Activated CD4-positive, alpha-beta memory T cell treated with anti-CD3 and anti-CD28 coated beads for 36 hours (primary cell): ENCODE data around the gene SIRT7. TPM values are rescaled to one million over a fixed set of nuclear protein-coding genes. Genes with fewer than 3 reads are reported as not detected.

Experiments used
- CTCF ChIA-PET: fragments of 350-600 bp; sonication (Branson Sonifier 250); formaldehyde crosslinking; loops from one replicate; lab custom pipeline; 2021; ENCODE audit warnings: antibody characterized with exemption, inconsistent platforms; lab: Charles Lee
- POLR2A ChIA-PET: fragments of 350-600 bp; sonication (Branson Sonifier 250); formaldehyde crosslinking; loops from one replicate; lab custom pipeline; 2021; ENCODE audit warnings: antibody characterized with exemption; lab: Charles Lee
- DNase-seq: peaks from one replicate; pipeline ENCODE4 v3.0.0-alpha.2; 2020
- H3K27ac Mint-ChIP-seq: one replicate; pipeline ENCODE4 v1.8.0; 2021; ENCODE audit warnings: mixed read lengths
- H3K27me3 Mint-ChIP-seq: one replicate; pipeline ENCODE4 v1.8.0; 2021; ENCODE audit warnings: mixed read lengths
- H3K36me3 Mint-ChIP-seq: one replicate; pipeline ENCODE4 v1.8.0; 2021; ENCODE audit warnings: mixed read lengths
- H3K4me1 Mint-ChIP-seq: one replicate; pipeline ENCODE4 v1.8.0; 2021; ENCODE audit warnings: low read depth, mixed read lengths
- H3K4me3 Mint-ChIP-seq: one replicate; pipeline ENCODE4 v1.8.0; 2021; ENCODE audit warnings: mild to moderate bottlenecking, mixed read lengths
- H3K9me3 Mint-ChIP-seq: one replicate; pipeline ENCODE4 v1.8.0; 2021; ENCODE audit warnings: mixed read lengths
- intact Hi-C: fragments of 100-400 bp; cut with micrococcal nuclease; formaldehyde crosslinking; loops from one replicate; pipeline ENCODE4 v1.15.1; 2023
- total RNA-seq, 2 experiments: library from RNA; stranded (reverse); gene quantifications; one replicate each; pipeline ENCODE4 v1.2.3, GENCODE V29; 2021

The SIRT7 gene
- total RNA-seq, 2 experiments from 2014 or later, result 32.0 to 33.1 TPM

- Mint-ChIP-seq H3K27me3 (no peaks in the 10 kb centered on the region), H3K27ac (no peak overlapping the region), H3K4me1 (no peaks in the 10 kb centered on the region), H3K4me3 (no peak overlapping the region), H3K36me3 (no peaks in the 10 kb centered on the region), H3K9me3 (no peaks in the 10 kb centered on the region)
- intact Hi-C loops, result no loop called here
- DNase-seq, result no peak
- ChIA-PET POLR2A (no interaction called here), CTCF (interaction anchor here (0.6 kb wide), 1 partner anchor 194 kb away, joined by 3 read pairs; no protein-coding TSS in a partner anchor)
Observed at GRCh38 chr17:81951785-81952684, 34.1 kb upstream of the SIRT7 start.

- Mint-ChIP-seq H3K4me3 (no peak overlapping the region), H3K4me1 (no peaks in the 10 kb centered on the region), H3K9me3 (no peaks in the 10 kb centered on the region), H3K27ac (no peak overlapping the region), H3K27me3 (no peaks in the 10 kb centered on the region), H3K36me3 (no peaks in the 10 kb centered on the region)
- no peak for DNase-seq
- POLR2A ChIA-PET, result no interaction called here
- intact Hi-C loops, result no loop called here
- CTCF ChIA-PET, result interaction anchor here (1.2 kb wide), 1 partner anchor 9 kb away, joined by 6 read pairs; no protein-coding TSS in a partner anchor
Observed at GRCh38 chr17:81950501-81950900, 32.5 kb upstream of the SIRT7 start.

GRCh38 chr17:81948635-81949378, 30.8 kb upstream of the SIRT7 start:
- no peaks in the 10 kb centered on the region for H3K36me3 Mint-ChIP-seq
- ChIA-PET POLR2A (no interaction called here), CTCF (interaction anchor here (1.2 kb wide), 1 partner anchor 71 kb away, joined by 4 read pairs; no protein-coding TSS in a partner anchor)
- intact Hi-C loops, result no loop called here
- H3K4me1 Mint-ChIP-seq, result no peaks in the 10 kb centered on the region
- no peaks in the 10 kb centered on the region for H3K27me3 Mint-ChIP-seq
- no peaks in the 10 kb centered on the region for H3K9me3 Mint-ChIP-seq
- H3K27ac Mint-ChIP-seq, result no peak overlapping the region
- DNase-seq, result no peak
- H3K4me3 Mint-ChIP-seq, result no peak overlapping the region

- no peaks in the 10 kb centered on the region for H3K4me1 Mint-ChIP-seq
- H3K27ac Mint-ChIP-seq, result no peak within 1 kb of the TSS
- no peak for DNase-seq
- no peaks in the 10 kb centered on the region for H3K9me3 Mint-ChIP-seq
- ChIA-PET POLR2A (no interaction called here), CTCF (interaction anchor here (1.2 kb wide), 1 partner anchor 73 kb away, joined by 4 read pairs; no protein-coding TSS in a partner anchor)
- intact Hi-C loops, result no loop called here
- no peak within 1 kb of the TSS for H3K4me3 Mint-ChIP-seq
- H3K27me3 Mint-ChIP-seq, result no peaks in the 10 kb centered on the region
- no peaks in the 10 kb centered on the region for H3K36me3 Mint-ChIP-seq
Observed at GRCh38 chr17:81947189-81947588, 29.2 kb upstream of the SIRT7 start, which contains the start of gene MYADML2. TSS of gene MYADML2 (minus strand) at chr17:81947233. CDS start at chr17:81941741, 5,492 bp downstream.

- no peak overlapping the region for H3K4me3 Mint-ChIP-seq
- POLR2A ChIA-PET, result no interaction called here
- intact Hi-C loops, result no loop called here
Observed at GRCh38 chr17:81944858-81945257, 26.9 kb upstream of the SIRT7 start.

GRCh38 chr17:81942167-81942553, 24.2 kb upstream of the SIRT7 start:
- CTCF ChIA-PET, result interaction anchor here (0.6 kb wide), 1 partner anchor 17 kb away, joined by 3 read pairs; no protein-coding TSS in a partner anchor
- intact Hi-C loops, result no loop called here
- POLR2A ChIA-PET, result no interaction called here

More at GRCh38 chr17:81944858-81945257, 26.9 kb upstream of the SIRT7 start:
- Mint-ChIP-seq H3K27me3 (peaks cover 2% of the 10 kb centered on the region), H3K4me1 (no peaks in the 10 kb centered on the region), H3K36me3 (no peaks in the 10 kb centered on the region), H3K9me3 (no peaks in the 10 kb centered on the region), H3K27ac (no peak overlapping the region)
- DNase-seq, result no peak
- CTCF ChIA-PET, result interaction anchor here (1.2 kb wide), 1 partner anchor 14 kb away, joined by 9 read pairs; no protein-coding TSS in a partner anchor

GRCh38 chr17:81941484-81942166, 23.6 kb upstream of the SIRT7 start:
- intact Hi-C loops, result no loop called here
- Mint-ChIP-seq H3K9me3 (no peaks in the 10 kb centered on the region), H3K27me3 (peaks cover 2% of the 10 kb centered on the region), H3K36me3 (peaks cover under 1% of the 10 kb centered on the region), H3K27ac (no peak overlapping the region), H3K4me3 (no peak overlapping the region), H3K4me1 (peaks cover 5% of the 10 kb centered on the region)
- CTCF ChIA-PET, result no interaction called here
- POLR2A ChIA-PET, result no interaction called here
- DNase-seq, result no peak

More at GRCh38 chr17:81942167-81942553, 24.2 kb upstream of the SIRT7 start:
- no peaks in the 10 kb centered on the region for H3K9me3 Mint-ChIP-seq
- no peak overlapping the region for H3K4me3 Mint-ChIP-seq
- DNase-seq, result no peak
- H3K4me1 Mint-ChIP-seq, result peaks cover 5% of the 10 kb centered on the region
- H3K27ac Mint-ChIP-seq, result no peak overlapping the region
- peaks cover 2% of the 10 kb centered on the region for H3K27me3 Mint-ChIP-seq
- H3K36me3 Mint-ChIP-seq, result no peaks in the 10 kb centered on the region

- Mint-ChIP-seq H3K27me3 (peaks cover 2% of the 10 kb centered on the region), H3K36me3 (peaks cover 7% of the 10 kb centered on the region), H3K9me3 (no peaks in the 10 kb centered on the region), H3K4me3 (no peak overlapping the region), H3K4me1 (peaks cover 7% of the 10 kb centered on the region), H3K27ac (no peak overlapping the region)
- no peak for DNase-seq
- CTCF ChIA-PET, result no interaction called here
- intact Hi-C loops, result no loop called here
- POLR2A ChIA-PET, result no interaction called here
Observed at GRCh38 chr17:81940538-81941483, 22.8 kb upstream of the SIRT7 start.

GRCh38 chr17:81939881-81940385, 22.0 kb upstream of the SIRT7 start:
- Mint-ChIP-seq H3K4me1 (peaks cover 10% of the 10 kb centered on the region), H3K36me3 (peaks cover 15% of the 10 kb centered on the region), H3K4me3 (no peak overlapping the region), H3K27me3 (peaks cover 2% of the 10 kb centered on the region), H3K27ac (no peak overlapping the region), H3K9me3 (no peaks in the 10 kb centered on the region)
- ChIA-PET POLR2A (no interaction called here), CTCF (no interaction called here)
- DNase-seq, result no peak
- intact Hi-C loops, result no loop called here

GRCh38 chr17:81939218-81939617, 21.2 kb upstream of the SIRT7 start:
- no peak overlapping the region for H3K4me3 Mint-ChIP-seq
- H3K9me3 Mint-ChIP-seq, result no peaks in the 10 kb centered on the region
- H3K27ac Mint-ChIP-seq, result no peak overlapping the region
- ChIA-PET CTCF (interaction anchor here (1.4 kb wide), 1 partner anchor 11 kb away, joined by 3 read pairs; the partner anchor contains the start of gene MAFG), POLR2A (no interaction called here)
- no peak for DNase-seq
- H3K27me3 Mint-ChIP-seq, result peaks cover 2% of the 10 kb centered on the region
- intact Hi-C loops, result no loop called here
- H3K4me1 Mint-ChIP-seq, result peaks cover 10% of the 10 kb centered on the region
- peaks cover 18% of the 10 kb centered on the region for H3K36me3 Mint-ChIP-seq
